Aorta (tissue), 5 donors: ENCODE results near the gene RESF1. TPM values are rescaled to one million over a fixed set of nuclear protein-coding genes. Genes with fewer than 3 reads are reported as not detected.

Experiments
- ATAC-seq: fragments of 200-7000 bp; cut with Tn5 transposase; one replicate; pipeline ENCODE4 v1.9.1; 2022; ENCODE audit warnings: moderate library complexity; ENCODE audit not compliant: low FRiP score
- DNase-seq, 2 donors: peaks; one replicate each; pipeline ENCODE4 v3.0.0-alpha.2; 2020
- H3K27ac ChIP-seq, 2 donors: one replicate each; pipeline ENCODE4 v1.5.1; 2013; ENCODE audit warnings: low read length in 2 of 2, mild to moderate bottlenecking in 2 of 2, moderate library complexity in 2 of 2, control low read depth in 1 of 2, inconsistent platforms in 1 of 2, low read depth in 1 of 2
- H3K27me3 ChIP-seq, 2 donors: one replicate each; pipeline ENCODE4 v1.6.1; 2013; ENCODE audit warnings: control low read depth in 1 of 2, low read length in 1 of 2, mild to moderate bottlenecking in 1 of 2, moderate library complexity in 1 of 2; ENCODE audit not compliant: insufficient read depth in 2 of 2, control insufficient read depth in 1 of 2
- H3K36me3 ChIP-seq, 2 donors: one replicate each; pipeline ENCODE4 v1.6.1; 2013; ENCODE audit warnings: control low read depth in 1 of 2, low read length in 1 of 2, mild to moderate bottlenecking in 1 of 2; ENCODE audit not compliant: insufficient read depth in 2 of 2, control insufficient read depth in 1 of 2
- H3K4me1 ChIP-seq, 2 donors: one replicate each; pipeline ENCODE4 v1.6.1; 2013; ENCODE audit warnings: low read length in 2 of 2, control low read depth in 1 of 2, mild to moderate bottlenecking in 1 of 2, moderate library complexity in 1 of 2; ENCODE audit not compliant: insufficient read depth in 2 of 2, control insufficient read depth in 1 of 2
- H3K4me3 ChIP-seq, 2 donors: one replicate each; pipeline ENCODE4 v1.5.1; 2013; ENCODE audit warnings: low read length in 2 of 2, control low read depth in 1 of 2, mild to moderate bottlenecking in 1 of 2
- H3K9me3 ChIP-seq: one replicate; pipeline ENCODE4 v1.6.1; 2013; ENCODE audit warnings: mild to moderate bottlenecking, low read length; ENCODE audit not compliant: control insufficient read depth
- WGBS, 2 donors: extraction: QIAGEN DNeasy Blood & Tissue Kit; methylation state at CpG; one replicate each; pipeline ENCODE4 v1.1.7; 2013; 5-methylcytosine and 5-hydroxymethylcytosine counted together
- intact Hi-C, 2 donors: fragments of 100-400 bp; cut with DNase I; formaldehyde crosslinking; loops; one replicate each; pipeline versions ENCODE4 v1.14.2 to v1.15.0; 2022
- polyA plus RNA-seq, 2 donors: library from polyadenylated mRNA; stranded (reverse); fragments of 200-250 nt; gene quantifications; one replicate each; pipeline ENCODE4 v1.2.3, GENCODE V29; 2013
- total RNA-seq, 2 donors: library from RNA; stranded (reverse); fragmentation: NEBNext Ultra II Directional; extraction: Animal tissue kit (Norgen Biotek cat#: 25700); gene quantifications; one replicate each; pipeline ENCODE4 v1.2.1, GENCODE V29; 2021
- donor health status: healthy with polysubstance abuse.
- donor health status: Bipolar disorder and iron deficiency.
- donor health status: DM: no; HTN: no; CAD: no.
- donor health status: DM: no; HTN: no; CAD: no.
- donor health status: DM: yes; HTN: yes; CAD: no.

The RESF1 gene
- total and polyA plus RNA-seq, 4 donors = 29.9 to 65.2 (median 42.8) TPM

GRCh38 chr12:31999692-32000091 lies 40.5 kb downstream of the RESF1 start:
- peaks cover 0 to 4% of the 10 kb centered on the region in 2 donors for H3K36me3 ChIP-seq
- intact Hi-C loops = no loop called here
- no peaks in the 10 kb centered on the region for H3K27me3 ChIP-seq
- ATAC-seq (no peak), DNase-seq (no peak)
- peaks cover 3 to 9% of the 10 kb centered on the region in 2 donors for H3K4me1 ChIP-seq
- H3K27ac ChIP-seq = no peak overlapping the region
- WGBS, 2 donors = 90 to 100% methylated on average over 6 of the region's 6 CpGs
- no peak overlapping the region for H3K4me3 ChIP-seq
- no peaks in the 10 kb centered on the region for H3K9me3 ChIP-seq

GRCh38 chr12:32000373-32001005 lies 41.3 kb downstream of the RESF1 start:
- H3K4me3 ChIP-seq = no peak overlapping the region
- WGBS, 2 donors = 89 to 91% methylated on average over 7 of the region's 7 CpGs
- H3K4me1 ChIP-seq = peaks cover 3 to 9% of the 10 kb centered on the region in 2 donors
- no peaks in the 10 kb centered on the region for H3K9me3 ChIP-seq
- intact Hi-C loops = no loop called here
- no peaks in the 10 kb centered on the region for H3K27me3 ChIP-seq
- peaks cover 0 to 4% of the 10 kb centered on the region in 2 donors for H3K36me3 ChIP-seq
- no peak for ATAC-seq
- H3K27ac ChIP-seq = no peak overlapping the region
- DNase-seq = no peak

- Histone ChIP-seq H3K27me3 (no peaks in the 10 kb centered on the region), H3K9me3 (no peaks in the 10 kb centered on the region), H3K4me3 (no peak overlapping the region), H3K4me1 (peaks cover 3 to 9% of the 10 kb centered on the region in 2 donors), H3K27ac (peak overlapping the region in 1 of 2 donors; percentile 30), H3K36me3 (peaks cover 0 to under 1% of the 10 kb centered on the region in 2 donors)
- DNase-seq (no peak), ATAC-seq (peak; percentile 26)
- 0 to 7% methylated on average over 1 of the region's 1 CpG for WGBS, 2 donors
- intact Hi-C loops = no loop called here
These were observed 43.8 kb downstream of the RESF1 start for GRCh38 chr12:32002848-32003493.

GRCh38 chr12:32003654-32004053 lies 44.4 kb downstream of the RESF1 start:
- no peak overlapping the region for H3K27ac ChIP-seq
- no peak for ATAC-seq
- no peaks in the 10 kb centered on the region for H3K27me3 ChIP-seq
- WGBS, 2 donors = 96 to 100% methylated on average over 1 of the region's 1 CpG
- intact Hi-C loops = no loop called here
- no peaks in the 10 kb centered on the region for H3K9me3 ChIP-seq
- no peak for DNase-seq
- no peaks in the 10 kb centered on the region for H3K36me3 ChIP-seq
- H3K4me1 ChIP-seq = peaks cover 3 to 9% of the 10 kb centered on the region in 2 donors
- no peak overlapping the region for H3K4me3 ChIP-seq

GRCh38 chr12:32005496-32006125 lies 46.4 kb downstream of the RESF1 start:
- ATAC-seq (no peak), DNase-seq (no peak)
- no peaks in the 10 kb centered on the region for H3K27me3 ChIP-seq
- WGBS, 2 donors = 67 to 68% methylated on average over 11 of the region's 11 CpGs
- no peaks in the 10 kb centered on the region for H3K9me3 ChIP-seq
- H3K4me3 ChIP-seq = no peak overlapping the region
- no peak overlapping the region for H3K27ac ChIP-seq
- H3K4me1 ChIP-seq = peaks cover 3 to 9% of the 10 kb centered on the region in 2 donors
- intact Hi-C loops = no loop called here
- H3K36me3 ChIP-seq = no peaks in the 10 kb centered on the region

Other genes with a start within 250 kb of the RESF1 start
- 10 to 100 TPM; 11.7 to 12.4 TPM for gene AMN1, start 230.4 kb upstream of the RESF1 start, total RNA-seq
- 10 to 100 TPM; 12.3 to 23.7 TPM for gene AMN1, start 230.4 kb upstream of the RESF1 start, polyA plus RNA-seq
- 10 to 100 TPM; 42.1 to 42.6 TPM for gene BICD1, start 147.4 kb downstream of the RESF1 start, total RNA-seq
- gene BICD1, start 147.4 kb downstream of the RESF1 start, polyA plus RNA-seq = 1 to 10 TPM; 3.0 to 8.4 TPM